Keratinocyte (primary cell): Measurements from ENCODE around the gene TSPYL1. TPM values are rescaled to one million over a fixed set of nuclear protein-coding genes. Genes with fewer than 3 reads are reported as not detected.

Experiments
- DNase-seq: peaks from one replicate; pipeline ENCODE4 v3.0.0-alpha.2; 2011; ENCODE audit warnings: low read depth, missing footprints, low spot score
- FAIRE-seq: peaks from 2 replicates; lab custom pipeline; 2011; peaks lifted over from hg19 to GRCh38; lab: Jason Lieb, UNC
- H2AFZ ChIP-seq: 2 replicates; pipeline ENCODE4 v1.6.0; 2012; ENCODE audit warnings: low read length, control low read depth, inconsistent platforms; ENCODE audit not compliant: control insufficient read depth
- H3K27ac ChIP-seq: 2 replicates; pipeline ENCODE4 v1.5.1; 2011; ENCODE audit warnings: low read length; ENCODE audit not compliant: control insufficient read depth, insufficient read depth
- H3K27me3 ChIP-seq: 3 replicates; pipeline ENCODE4 v1.6.0; 2011; ENCODE audit warnings: low read length; ENCODE audit not compliant: control insufficient read depth, insufficient read depth; ENCODE audit errors: extremely low read depth
- H3K36me3 ChIP-seq, 2 experiments: 2 replicates in 1 of 2; 3 replicates in 1 of 2; pipeline ENCODE4 v1.5.1; 2011; ENCODE audit warnings: low read length in 2 of 2, mild to moderate bottlenecking in 1 of 2; ENCODE audit not compliant: control insufficient read depth in 2 of 2, insufficient read depth in 2 of 2; ENCODE audit errors: extremely low read depth in 1 of 2
- H3K4me1 ChIP-seq: 3 replicates; pipeline ENCODE4 v1.5.1; 2011; ENCODE audit warnings: low read length; ENCODE audit not compliant: control insufficient read depth, insufficient read depth; ENCODE audit errors: extremely low read depth
- H3K4me2 ChIP-seq: 3 replicates; pipeline ENCODE4 v1.6.0; 2011; ENCODE audit warnings: low read depth, low read length; ENCODE audit not compliant: control insufficient read depth, insufficient read depth; ENCODE audit errors: extremely low read depth
- H3K4me3 ChIP-seq, 3 experiments: fragments of 200-600 bp in 1 of 3; sonication (generic) in 1 of 3; 2 replicates in 2 of 3; 3 replicates in 1 of 3; pipeline ENCODE4 v1.5.1; 2011 to 2016; ENCODE audit warnings: low read length in 3 of 3, mild to moderate bottlenecking in 3 of 3, control low read depth in 2 of 3, inconsistent platforms in 1 of 3, low read depth in 1 of 3, mixed read lengths in 1 of 3, mixed run types in 1 of 3, moderate library complexity in 1 of 3; ENCODE audit not compliant: control insufficient read depth in 2 of 3, insufficient read depth in 2 of 3; ENCODE audit errors: extremely low read depth in 1 of 3
- H3K79me2 ChIP-seq: 2 replicates; pipeline ENCODE4 v1.6.0; 2012; ENCODE audit warnings: low read length; ENCODE audit not compliant: control insufficient read depth, insufficient read depth
- H3K9ac ChIP-seq: 3 replicates; pipeline ENCODE4 v1.6.0; 2011; ENCODE audit warnings: low read length; ENCODE audit not compliant: control insufficient read depth, insufficient read depth; ENCODE audit errors: extremely low read depth
- H3K9me1 ChIP-seq: 3 replicates; pipeline ENCODE4 v1.6.0; 2011; ENCODE audit warnings: low read length; ENCODE audit not compliant: control insufficient read depth, insufficient read depth; ENCODE audit errors: extremely low read depth
- H3K9me3 ChIP-seq: 2 replicates; pipeline ENCODE4 v1.5.1; 2012; ENCODE audit warnings: low read depth, low read length; ENCODE audit not compliant: control insufficient read depth
- H4K20me1 ChIP-seq: 3 replicates; pipeline ENCODE4 v1.6.0; 2011; ENCODE audit warnings: low read length; ENCODE audit not compliant: control insufficient read depth, insufficient read depth; ENCODE audit errors: extremely low read depth
- CTCF ChIP-seq, 3 experiments: IDR thresholded peaks in 1 of 3; conservative IDR thresholded peaks in 1 of 3; optimal IDR thresholded peaks in 1 of 3; 2 replicates in 2 of 3; 3 replicates in 1 of 3; pipeline versions ENCODE3 to v1.5.1; 2011; ENCODE audit warnings: low read length in 3 of 3, mild to moderate bottlenecking in 3 of 3, moderate library complexity in 2 of 3, control low read depth in 1 of 3, inconsistent platforms in 1 of 3; ENCODE audit not compliant: insufficient read depth in 2 of 3; ENCODE audit errors: extremely low read depth in 1 of 3
- EZH2 ChIP-seq: IDR thresholded peaks from one replicate; pipeline ENCODE4 v1.6.1; 2012; ENCODE audit warnings: inconsistent platforms, mild to moderate bottlenecking, low read length, moderate library complexity
- dilution Hi-C: fragments of 300-500 bp; cut with MboI; formaldehyde crosslinking; loops from one replicate; pipeline ENCODE4 v1.7.0; 2020; ENCODE audit warnings: low sequenced_read_pairs; ENCODE audit not compliant: extremely low pct_ligation_motif_present
- polyA plus RNA-seq, 5 experiments: library from polyadenylated mRNA; depleted of rRNA in 3 of 5; stranded (reverse) in 3 of 5; stranded (forward) in 1 of 5; unstranded in 1 of 5; fragments of >200 nt; gene quantifications; 1 replicate in 1 of 5; 2 replicates in 3 of 5; 3 replicates in 1 of 5; pipeline versions ENCODE4 v1.2.1 to v1.2.3, GENCODE V29; 2011 to 2012; ENCODE audit warnings: missing spikeins in 2 of 5, low read depth in 1 of 5, low replicate concordance in 1 of 5

TSPYL1 gene
- polyA plus RNA-seq, 1 donor (not counting 4 experiments of a cell fraction or from before 2014, with no cell fraction given): 75.6 TPM

- no peaks in the 10 kb centered on the region for H3K9me3 ChIP-seq
- H2AFZ ChIP-seq: no peak overlapping the region
- FAIRE-seq (no peak), DNase-seq (no peak)
- H3K9ac ChIP-seq: no peak overlapping the region
- H3K36me3 ChIP-seq: no peaks in the 10 kb centered on the region
- no peaks in the 10 kb centered on the region for H4K20me1 ChIP-seq
- H3K4me3 ChIP-seq: no peak overlapping the region
- H3K27me3 ChIP-seq: no peaks in the 10 kb centered on the region
- dilution Hi-C loops: no loop called here
- H3K4me1 ChIP-seq: no peaks in the 10 kb centered on the region
- H3K27ac ChIP-seq: no peak overlapping the region
- H3K9me1 ChIP-seq: no peaks in the 10 kb centered on the region
- TF ChIP-seq CTCF (optimal IDR thresholded peaks at IDR 0.05 in 1 of 3, IDR thresholded peaks at IDR 0.05 in 1 of 3, conservative IDR thresholded peaks at IDR 0.05 in 1 of 3; ENCODE audit: extremely low read depth in 1 of 3, insufficient read depth in 2 of 3, low read length in 3 of 3) (no peak), EZH2 (no peak)
- H3K4me2 ChIP-seq: no peak overlapping the region
- H3K79me2 ChIP-seq: no peaks in the 10 kb centered on the region
Measured at GRCh38 chr6:116314878-116315277, 35.1 kb upstream of the TSPYL1 start.

GRCh38 chr6:116314218-116314617 lies 34.5 kb upstream of the TSPYL1 start:
- no peak for DNase-seq
- no peaks in the 10 kb centered on the region for H3K9me3 ChIP-seq
- no peak overlapping the region for H3K4me3 ChIP-seq
- no peaks in the 10 kb centered on the region for H3K4me1 ChIP-seq
- no peak overlapping the region for H3K4me2 ChIP-seq
- FAIRE-seq: no peak
- no peaks in the 10 kb centered on the region for H3K27me3 ChIP-seq
- dilution Hi-C loops: no loop called here
- TF ChIP-seq EZH2 (no peak), CTCF (optimal IDR thresholded peaks at IDR 0.05 in 1 of 3, IDR thresholded peaks at IDR 0.05 in 1 of 3, conservative IDR thresholded peaks at IDR 0.05 in 1 of 3; ENCODE audit: extremely low read depth in 1 of 3, insufficient read depth in 2 of 3, low read length in 3 of 3) (no peak)
- no peak overlapping the region for H3K27ac ChIP-seq
- no peak overlapping the region for H2AFZ ChIP-seq
- H3K36me3 ChIP-seq: no peaks in the 10 kb centered on the region
- no peaks in the 10 kb centered on the region for H3K79me2 ChIP-seq
- no peaks in the 10 kb centered on the region for H3K9me1 ChIP-seq
- no peaks in the 10 kb centered on the region for H4K20me1 ChIP-seq
- H3K9ac ChIP-seq: no peak overlapping the region
